HG03442 (cell line): ENCODE results near the gene ATP4B.
"Not testable (repeated sequence)": the region's sequence is repeated elsewhere in the genome, so short reads cannot be mapped to it uniquely, and the experiment has no call there.

Experiments
- ATAC-seq: cut with Tn5 transposase; IDR thresholded peaks from one replicate; pipeline ENCODE4 v1.9.1; 2021; ENCODE audit warnings: mild to moderate bottlenecking, moderate library complexity; ENCODE audit not compliant: unreplicated experiment

ATP4B gene

GRCh38 chr13:113627136-113627535 lies 30.9 kb downstream of the ATP4B start:
- no peak for ATAC-seq

GRCh38 chr13:113625965-113626721 lies 31.9 kb downstream of the ATP4B start:
- ATAC-seq, result no peak

GRCh38 chr13:113624640-113625304 lies 33.2 kb downstream of the ATP4B start:
- not testable (repeated sequence) for ATAC-seq

- ATAC-seq, result no peak
Observed at GRCh38 chr13:113624235-113624587, 33.8 kb downstream of the ATP4B start.

- no peak for ATAC-seq
Observed at GRCh38 chr13:113623491-113624234, 34.3 kb downstream of the ATP4B start.

GRCh38 chr13:113622791-113623490 lies 35.1 kb downstream of the ATP4B start:
- ATAC-seq, result no peak

- not testable (repeated sequence) for ATAC-seq
Observed at GRCh38 chr13:113621986-113622550, 35.9 kb downstream of the ATP4B start.

- not testable (repeated sequence) for ATAC-seq
Observed at GRCh38 chr13:113621498-113621897, 36.5 kb downstream of the ATP4B start.

- no peak for ATAC-seq
Observed at GRCh38 chr13:113621046-113621445, 37.0 kb downstream of the ATP4B start.

GRCh38 chr13:113620036-113620796 lies 37.8 kb downstream of the ATP4B start:
- ATAC-seq, result no peak

GRCh38 chr13:113618455-113618854 lies 39.5 kb downstream of the ATP4B start:
- ATAC-seq, result no peak

- no peak for ATAC-seq
Observed at GRCh38 chr13:113617961-113618360, 40.0 kb downstream of the ATP4B start.

- ATAC-seq, result no peak
Observed at GRCh38 chr13:113616991-113617749, 40.8 kb downstream of the ATP4B start.

- ATAC-seq, result no peak
Observed at GRCh38 chr13:113616281-113616906, 41.6 kb downstream of the ATP4B start.

GRCh38 chr13:113613789-113614379 lies 44.1 kb downstream of the ATP4B start:
- ATAC-seq, result no peak

- no peak for ATAC-seq
Observed at GRCh38 chr13:113612607-113613006, 45.4 kb downstream of the ATP4B start.

- no peak for ATAC-seq
Observed at GRCh38 chr13:113611996-113612395, 46.0 kb downstream of the ATP4B start.

GRCh38 chr13:113610266-113610665 lies 47.7 kb downstream of the ATP4B start:
- no peak for ATAC-seq

GRCh38 chr13:113609616-113610015 lies 48.4 kb downstream of the ATP4B start:
- no peak for ATAC-seq
